HFF-Myc (cell line): Measurements from ENCODE around the gene MED10.
A peak's percentile ranks its signal among the peaks of the same experiment; 100 is the strongest.

Source experiments
- DNase-seq: peaks from one replicate; pipeline ENCODE4 v3.0.0-alpha.2; 2011; ENCODE audit warnings: low read depth; ENCODE audit errors: extremely low read depth
- H3K4me3 ChIP-seq: replicated peaks from 2 replicates; pipeline ENCODE4 v1.5.1; 2011; ENCODE audit warnings: low read depth, mild to moderate bottlenecking, control low read depth, low read length
- CTCF ChIP-seq: IDR thresholded peaks from 2 replicates; pipeline ENCODE4 v1.5.1; 2012; ENCODE audit warnings: mild to moderate bottlenecking, low read depth, low read length, control low read depth; ENCODE audit errors: missing control alignments

The MED10 gene

GRCh38 chr5:6399980-6400910, 21.9 kb upstream of the MED10 start:
- peak; percentile 26 for DNase-seq
- H3K4me3 ChIP-seq, result no peak overlapping the region
- no peak for TF ChIP-seq CTCF

GRCh38 chr5:6398570-6399230, 20.4 kb upstream of the MED10 start:
- no peak for DNase-seq
- no peak for TF ChIP-seq CTCF
- no peak overlapping the region for H3K4me3 ChIP-seq

- TF ChIP-seq CTCF, result no peak
- no peak for DNase-seq
- no peak overlapping the region for H3K4me3 ChIP-seq
Measured at GRCh38 chr5:6397536-6398269, 19.4 kb upstream of the MED10 start.

GRCh38 chr5:6396836-6397535, 18.6 kb upstream of the MED10 start:
- TF ChIP-seq CTCF, result no peak
- no peak overlapping the region for H3K4me3 ChIP-seq
- DNase-seq, result no peak

GRCh38 chr5:6396043-6396442, 17.7 kb upstream of the MED10 start:
- no peak for DNase-seq
- TF ChIP-seq CTCF, result no peak
- no peak overlapping the region for H3K4me3 ChIP-seq

GRCh38 chr5:6395621-6396020, 17.3 kb upstream of the MED10 start:
- no peak overlapping the region for H3K4me3 ChIP-seq
- no peak for DNase-seq
- no peak for TF ChIP-seq CTCF
